ENCODE measurements around the gene HSPA1A.

HSPA1A gene

GRCh38 chr6:31805939-31806469 lies 9.3 kb upstream of the HSPA1A start:
- no peak for TF ChIP-seq SIN3A (IDR thresholded peaks at IDR 0.05; ENCODE audit: borderline replicate concordance, insufficient read depth, low read length)
- no peak for TF ChIP-seq FOXP2 (optimal IDR thresholded peaks at IDR 0.05; ENCODE audit: borderline replicate concordance, extremely low read depth, extremely low read length, insufficient read depth)
- no peak for TF ChIP-seq TAF1 (IDR thresholded peaks at IDR 0.05; ENCODE audit: borderline replicate concordance, insufficient read depth, low read length)
- no peak for TF ChIP-seq POLR2AphosphoS5 (IDR thresholded peaks at IDR 0.05; ENCODE audit: low read depth, low read length)
- TF ChIP-seq REST (IDR thresholded peaks at IDR 0.05; ENCODE audit: insufficient read depth in 1 of 2, low read depth in 2 of 2, low read length in 2 of 2), result no peak

- TF ChIP-seq POLR2AphosphoS5 (IDR thresholded peaks at IDR 0.05; ENCODE audit: low read depth, low read length), result peak; percentile 96
- TF ChIP-seq TAF1 (IDR thresholded peaks at IDR 0.05; ENCODE audit: borderline replicate concordance, insufficient read depth, low read length), result no peak
- TF ChIP-seq FOXP2 (optimal IDR thresholded peaks at IDR 0.05; ENCODE audit: borderline replicate concordance, extremely low read depth, extremely low read length, insufficient read depth), result peak; percentile 83
- TF ChIP-seq SIN3A (IDR thresholded peaks at IDR 0.05; ENCODE audit: borderline replicate concordance, insufficient read depth, low read length), result no peak
- no peak for TF ChIP-seq REST (IDR thresholded peaks at IDR 0.05; ENCODE audit: insufficient read depth in 1 of 2, low read depth in 2 of 2, low read length in 2 of 2)
These were observed 8.7 kb upstream of the HSPA1A start, which contains the start of gene LSM2 for GRCh38 chr6:31806470-31807272. Gene LSM2, minus strand, starts transcription at chr6:31806966. Its CDS starts 209 bp downstream, at chr6:31806757.

- TF ChIP-seq FOXP2 (optimal IDR thresholded peaks at IDR 0.05; ENCODE audit: borderline replicate concordance, extremely low read depth, extremely low read length, insufficient read depth), result no peak
- no peak for TF ChIP-seq POLR2AphosphoS5 (IDR thresholded peaks at IDR 0.05; ENCODE audit: low read depth, low read length)
- TF ChIP-seq TAF1 (IDR thresholded peaks at IDR 0.05; ENCODE audit: borderline replicate concordance, insufficient read depth, low read length), result no peak
- TF ChIP-seq SIN3A (IDR thresholded peaks at IDR 0.05; ENCODE audit: borderline replicate concordance, insufficient read depth, low read length), result no peak
- no peak for TF ChIP-seq REST (IDR thresholded peaks at IDR 0.05; ENCODE audit: insufficient read depth in 1 of 2, low read depth in 2 of 2, low read length in 2 of 2)
These were observed 3.7 kb upstream of the HSPA1A start for GRCh38 chr6:31811645-31812044.

- no peak for TF ChIP-seq REST (IDR thresholded peaks at IDR 0.05; ENCODE audit: insufficient read depth in 1 of 2, low read depth in 2 of 2, low read length in 2 of 2)
- TF ChIP-seq SIN3A (IDR thresholded peaks at IDR 0.05; ENCODE audit: borderline replicate concordance, insufficient read depth, low read length), result no peak
- no peak for TF ChIP-seq TAF1 (IDR thresholded peaks at IDR 0.05; ENCODE audit: borderline replicate concordance, insufficient read depth, low read length)
- no peak for TF ChIP-seq POLR2AphosphoS5 (IDR thresholded peaks at IDR 0.05; ENCODE audit: low read depth, low read length)
- TF ChIP-seq FOXP2 (optimal IDR thresholded peaks at IDR 0.05; ENCODE audit: borderline replicate concordance, extremely low read depth, extremely low read length, insufficient read depth), result no peak
These were observed 1.9 kb upstream of the HSPA1A start for GRCh38 chr6:31813465-31813849.

Data from PFSK-1 (cell line).